Endothelial cell of umbilical vein (primary cell): Measurements from ENCODE around the gene ODAD4.

Experiments used
- CTCF ChIP-seq, 2 donors: IDR thresholded peaks; 1 replicate in 1 of 2; 2 replicates in 1 of 2; pipeline ENCODE4 v1.5.1; 2011; ENCODE audit warnings: low read length in 2 of 2, mild to moderate bottlenecking in 2 of 2, moderate library complexity in 2 of 2, control low read depth in 1 of 2, inconsistent platforms in 1 of 2, low read depth in 1 of 2; ENCODE audit not compliant: insufficient read depth in 1 of 2; ENCODE audit errors: extremely low read depth in 1 of 2
- POLR2A ChIP-seq: IDR thresholded peaks from 2 replicates; pipeline ENCODE4 v1.6.1; 2012; ENCODE audit warnings: low read depth, mild to moderate bottlenecking, control low read depth, low read length

GRCh38 chr17:41974031-41974430 is 43.6 kb downstream of the ODAD4 start:
- TF ChIP-seq POLR2A (no peak), CTCF (IDR thresholded peaks at IDR 0.05; ENCODE audit: extremely low read depth in 1 of 2, insufficient read depth in 1 of 2, low read depth in 1 of 2, low read length in 2 of 2) (no peak)
